Measurements from ENCODE around the gene ALG12.

Gene ALG12

DNA sequence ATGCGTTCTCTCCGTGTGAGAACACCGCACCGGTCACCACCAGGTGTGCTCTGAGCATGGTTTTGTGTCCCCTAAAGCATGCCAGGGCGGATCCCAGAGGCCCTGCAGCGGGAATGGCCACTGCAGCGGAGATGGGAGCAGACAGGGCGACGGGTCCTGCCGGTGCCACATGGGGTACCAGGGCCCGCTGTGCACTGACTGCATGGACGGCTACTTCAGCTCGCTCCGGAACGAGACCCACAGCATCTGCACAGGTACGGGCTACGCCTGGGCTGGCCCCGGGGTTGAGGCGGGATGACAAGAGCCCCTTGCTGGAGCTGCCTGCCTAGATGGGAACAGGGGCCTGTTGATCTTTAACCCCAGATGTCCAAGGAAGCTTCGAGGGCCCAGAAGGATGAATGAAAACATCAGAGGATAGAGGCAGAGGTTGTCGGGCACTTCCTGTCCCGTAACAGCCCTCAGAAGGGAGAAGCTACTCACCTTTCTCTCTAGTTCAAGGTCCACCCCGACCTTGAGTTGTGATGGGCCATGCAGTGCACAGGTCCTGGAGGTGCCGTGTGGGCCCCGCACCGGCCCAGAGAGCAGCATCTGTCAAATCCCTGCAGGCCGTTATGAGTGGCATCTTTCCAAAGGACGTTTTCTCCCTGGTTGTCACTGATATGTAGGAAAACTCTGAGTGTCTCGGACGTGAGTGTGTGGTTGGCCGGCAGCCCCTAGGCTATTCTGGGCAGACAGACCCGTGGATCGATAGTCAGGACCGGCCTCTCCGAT is 3.5 kb upstream of the ALG12 start:
- DNase-seq (ENCODE audit: low read depth), result no peak
- no peak overlapping the region for H3K4me3 ChIP-seq (ENCODE audit: low read depth, low read length)

DNA sequence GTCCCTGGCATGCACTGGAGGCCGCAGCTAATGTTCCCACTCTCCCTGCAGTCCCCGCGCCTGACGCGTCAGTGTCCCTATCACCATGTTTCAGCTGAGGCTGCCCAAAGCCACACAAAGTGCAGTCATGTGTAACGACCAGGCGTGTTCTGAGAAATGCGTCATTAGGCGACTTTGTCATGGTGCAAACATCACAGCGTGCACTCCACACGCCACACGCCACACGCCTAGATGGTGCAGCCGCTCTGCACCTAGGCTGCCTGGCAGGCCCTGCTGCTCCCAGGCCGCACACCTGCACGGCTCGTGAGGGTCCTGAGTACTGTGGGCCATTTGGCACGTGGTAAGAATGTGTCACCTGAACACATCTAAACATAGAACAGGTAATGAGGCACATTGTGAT is 2.6 kb upstream of the ALG12 start:
- DNase-seq (ENCODE audit: low read depth), result no peak
- no peak overlapping the region for H3K4me3 ChIP-seq (ENCODE audit: low read depth, low read length)

DNA sequence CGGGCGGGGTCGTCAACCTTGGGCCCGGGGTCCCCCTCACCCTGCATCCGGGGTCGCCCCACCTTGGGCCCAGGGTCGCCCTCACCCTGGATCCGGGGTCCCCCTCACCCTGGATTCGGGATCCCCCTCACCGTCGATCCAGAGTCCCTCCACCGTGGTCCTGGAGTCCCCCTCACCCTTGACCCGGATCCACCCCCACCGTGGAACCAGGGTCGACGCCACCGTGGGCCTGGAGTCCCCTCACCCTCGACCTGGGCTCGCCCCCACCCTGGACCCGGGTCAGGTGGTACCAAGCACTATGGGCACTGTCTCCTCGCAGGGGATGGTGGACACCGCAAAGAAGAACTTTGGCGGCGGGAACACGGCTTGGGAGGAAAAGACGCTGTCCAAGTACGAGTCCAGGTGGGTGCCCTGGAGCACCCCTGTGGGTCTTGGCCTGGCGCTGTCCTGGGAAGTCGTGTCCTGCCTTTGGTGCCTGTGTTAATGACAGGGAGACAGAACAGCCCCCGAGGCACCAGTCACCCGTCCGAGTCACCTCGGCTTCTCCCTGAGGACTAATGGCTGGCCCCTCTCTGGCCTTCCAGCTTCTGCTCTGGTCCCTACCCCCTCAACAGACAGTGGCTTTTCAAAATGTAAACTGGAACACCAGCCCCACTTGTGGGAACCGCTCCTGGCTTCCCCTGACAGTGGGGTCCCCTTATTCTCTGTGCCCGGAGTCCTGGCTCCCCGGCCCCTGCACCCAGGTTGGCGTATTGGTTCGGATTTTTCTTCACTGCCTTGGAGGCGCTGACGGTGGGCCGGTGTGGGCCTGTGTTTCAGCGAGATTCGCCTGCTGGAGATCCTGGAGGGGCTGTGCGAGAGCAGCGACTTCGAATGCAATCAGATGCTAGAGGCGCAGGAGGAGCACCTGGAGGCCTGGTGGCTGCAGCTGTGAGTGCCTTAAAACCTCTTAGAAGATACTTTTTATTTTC is 958 bp upstream of the ALG12 start:
- no peak for DNase-seq (ENCODE audit: low read depth)
- H3K4me3 ChIP-seq (ENCODE audit: low read depth, low read length), result peak overlapping the region; percentile 72

DNA sequence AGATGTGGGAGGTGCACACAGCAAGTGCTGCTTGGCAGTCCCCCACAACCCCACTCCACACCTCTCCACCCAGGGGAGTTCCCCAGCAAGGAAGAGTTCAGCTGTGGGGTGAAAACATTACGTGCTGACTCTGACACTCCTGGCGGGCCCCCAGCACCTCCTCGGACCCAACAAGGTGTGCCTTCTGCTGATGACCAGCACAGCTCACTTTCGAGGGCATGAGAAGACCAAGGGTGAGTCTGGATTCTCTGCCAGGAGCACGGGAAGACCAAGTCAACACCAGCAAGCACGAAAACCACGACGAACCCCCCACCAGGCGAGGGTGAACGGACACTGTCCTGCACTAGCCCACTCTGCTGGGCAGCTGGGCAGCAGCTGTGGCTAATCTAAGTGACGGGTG is 1.4 kb downstream of the ALG12 start:
- no peak overlapping the region for H3K4me3 ChIP-seq (ENCODE audit: low read depth, low read length)
- no peak for DNase-seq (ENCODE audit: low read depth)

DNA sequence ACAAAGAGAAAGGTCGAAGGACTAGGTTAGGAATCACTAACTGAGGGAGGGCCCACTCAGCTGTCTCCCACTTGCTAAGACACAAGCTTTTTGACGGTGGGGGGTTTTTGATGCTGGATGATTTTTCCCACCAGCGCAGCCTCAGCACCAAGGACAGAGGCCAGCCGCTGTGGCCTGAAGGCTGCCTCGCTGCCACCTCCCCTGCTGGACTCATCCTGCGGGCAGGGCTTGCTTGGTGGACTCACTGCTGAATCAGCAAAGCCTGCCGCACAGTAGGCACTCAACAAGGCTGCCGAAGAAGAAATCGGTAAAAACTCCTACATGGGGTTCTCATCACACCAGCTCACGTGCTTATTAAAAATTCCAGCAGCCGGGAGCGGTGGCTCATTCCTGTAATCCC is 2.6 kb downstream of the ALG12 start:
- DNase-seq (ENCODE audit: low read depth), result no peak
- H3K4me3 ChIP-seq (ENCODE audit: low read depth, low read length), result no peak overlapping the region

DNA sequence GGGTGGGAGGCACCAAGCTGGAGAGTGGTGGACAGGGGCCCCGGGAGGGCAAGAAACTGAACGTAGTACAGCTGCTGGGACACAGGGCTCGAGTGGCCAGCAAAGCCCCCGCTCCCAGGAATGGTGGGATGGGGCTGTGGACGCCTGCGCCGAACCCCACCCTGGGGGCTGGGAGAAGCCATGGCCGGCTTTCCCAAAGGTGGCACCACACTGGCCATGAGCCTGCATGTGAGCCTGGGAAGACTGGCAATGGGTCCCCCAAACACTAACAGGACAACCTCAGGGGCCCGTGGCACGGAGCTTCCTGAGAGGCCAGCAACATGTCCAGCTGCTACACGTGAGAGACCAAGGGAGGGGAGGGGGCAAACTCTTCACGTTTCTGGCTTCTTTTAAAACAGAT is 4.0 kb downstream of the ALG12 start:
- DNase-seq (ENCODE audit: low read depth), result no peak
- no peak overlapping the region for H3K4me3 ChIP-seq (ENCODE audit: low read depth, low read length)

DNA sequence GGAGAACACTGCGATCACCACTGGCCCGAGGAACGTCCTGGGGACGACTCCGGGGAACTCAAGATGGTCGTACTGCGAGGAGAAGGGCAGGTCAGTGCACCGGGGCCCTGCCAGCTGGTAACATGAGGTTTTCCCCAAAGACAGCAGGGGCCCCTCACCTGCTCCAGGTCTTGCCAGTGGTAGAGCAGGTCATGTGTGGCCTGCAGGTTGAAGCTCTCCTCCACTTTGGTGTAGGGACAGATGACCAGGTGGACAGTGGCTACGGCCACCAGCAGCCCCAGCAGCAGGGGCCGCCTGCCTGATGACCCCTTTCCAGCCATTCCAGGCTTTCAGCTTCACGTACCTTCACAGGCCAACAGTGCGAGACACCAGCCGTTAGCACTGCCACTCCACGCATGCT is 4.8 kb downstream of the ALG12 start:
- H3K4me3 ChIP-seq (ENCODE audit: low read depth, low read length), result no peak overlapping the region
- no peak for DNase-seq (ENCODE audit: low read depth)

DNA sequence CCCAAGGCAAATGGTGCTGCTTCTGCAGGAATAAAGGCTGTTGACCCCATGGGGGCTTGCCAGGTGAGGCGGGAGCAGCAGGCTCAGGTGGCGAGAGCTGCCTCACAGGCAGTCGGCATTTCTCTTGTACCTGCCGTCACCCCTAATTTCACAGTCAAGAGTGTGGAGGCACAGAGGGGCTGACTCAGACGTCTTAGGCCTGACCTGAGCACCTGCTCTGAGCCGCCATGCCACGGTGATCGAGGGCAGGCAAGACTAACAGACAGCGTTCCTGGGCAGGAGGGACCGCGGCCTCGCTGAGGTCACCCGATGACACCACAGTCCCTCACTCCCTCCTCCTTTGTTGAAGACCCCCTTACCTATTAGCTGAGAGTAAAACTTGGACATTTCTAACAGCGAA is 5.2 kb downstream of the ALG12 start:
- no peak overlapping the region for H3K4me3 ChIP-seq (ENCODE audit: low read depth, low read length)

DNA sequence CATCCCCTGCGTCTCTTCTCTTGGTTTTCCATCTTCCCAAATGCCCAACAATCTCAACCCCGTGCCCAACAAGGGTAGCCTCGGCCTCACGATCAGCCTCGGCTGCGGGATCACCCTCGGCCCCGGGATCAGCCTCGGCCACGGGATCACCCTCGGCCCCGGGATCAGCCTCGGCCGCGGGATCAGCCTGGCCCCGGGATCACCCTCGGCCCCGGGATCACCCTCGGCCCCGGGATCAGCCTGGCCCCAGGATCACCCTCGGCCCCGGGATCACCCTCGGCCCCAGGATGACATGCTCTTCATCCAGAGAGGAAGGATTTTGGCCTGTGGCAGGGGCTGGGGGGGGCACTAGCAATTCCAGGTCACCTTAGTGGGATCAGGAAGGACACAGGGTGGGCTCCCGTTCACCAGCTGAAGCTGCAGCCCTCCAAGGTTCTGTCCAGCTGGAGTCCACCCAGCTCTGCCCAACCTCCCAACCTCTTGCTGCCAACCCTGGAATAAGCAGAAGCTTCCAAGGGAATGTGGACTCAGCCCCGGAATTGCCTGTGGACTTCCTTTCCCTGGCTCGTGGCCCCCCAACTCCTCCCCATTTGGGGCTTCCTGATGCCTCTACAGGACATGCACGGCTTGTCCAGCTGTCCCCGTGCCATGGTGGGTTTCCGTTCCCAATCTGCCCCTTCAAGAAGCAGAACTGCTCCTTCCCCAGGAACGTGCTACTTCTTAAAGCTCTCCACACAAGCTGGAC is 6.2 kb downstream of the ALG12 start:
- no peak for DNase-seq (ENCODE audit: low read depth)
- no peak overlapping the region for H3K4me3 ChIP-seq (ENCODE audit: low read depth, low read length)

More for the DNA sequence above, 5.2 kb downstream of the ALG12 start:
- DNase-seq (ENCODE audit: low read depth), result no peak

DNA sequence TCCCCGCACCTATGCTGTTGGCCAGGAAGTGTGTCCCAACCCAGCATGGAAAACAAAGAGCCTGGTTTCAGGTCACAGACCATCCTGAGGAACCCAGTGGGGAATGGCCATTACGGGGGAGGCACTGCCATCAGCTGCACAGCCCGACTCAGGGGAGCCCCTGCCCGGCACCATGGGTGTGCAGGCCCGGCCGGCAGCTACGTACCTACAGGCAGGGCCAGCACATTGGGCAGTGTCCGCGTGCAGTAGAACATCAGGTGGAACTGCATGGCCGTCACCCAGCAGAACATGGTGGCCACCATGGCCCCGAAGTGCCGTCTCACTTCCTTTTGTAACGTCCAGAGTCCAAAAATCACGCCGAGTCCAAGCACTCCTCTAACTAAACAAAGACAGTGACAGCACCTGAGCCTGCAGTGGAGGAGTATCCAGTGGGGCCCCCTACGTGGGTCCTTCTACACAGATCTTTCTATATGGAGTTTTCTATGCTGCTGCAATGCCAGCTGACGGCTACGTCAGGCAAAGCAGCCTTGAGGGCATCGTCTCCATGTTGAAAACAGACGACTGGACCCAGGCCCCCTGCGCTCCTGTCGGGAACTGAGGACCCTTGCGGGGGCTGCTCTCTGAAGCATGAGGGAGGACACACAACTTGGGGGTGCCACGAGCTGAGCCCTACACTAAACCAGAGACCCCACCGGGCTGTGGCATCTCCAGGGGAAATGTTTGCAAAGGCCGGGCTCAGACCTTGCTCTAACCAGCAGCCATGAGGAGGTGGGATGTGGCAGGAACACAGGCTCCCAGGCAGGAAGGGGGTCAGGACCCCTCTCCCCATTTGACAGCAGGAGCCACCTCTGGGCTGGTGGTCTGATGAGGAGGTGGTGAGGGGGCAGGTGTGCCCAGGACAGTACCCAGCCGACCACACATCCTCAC is 7.7 kb downstream of the ALG12 start:
- no peak overlapping the region for H3K4me3 ChIP-seq (ENCODE audit: low read depth, low read length)
- no peak for DNase-seq (ENCODE audit: low read depth)

DNA sequence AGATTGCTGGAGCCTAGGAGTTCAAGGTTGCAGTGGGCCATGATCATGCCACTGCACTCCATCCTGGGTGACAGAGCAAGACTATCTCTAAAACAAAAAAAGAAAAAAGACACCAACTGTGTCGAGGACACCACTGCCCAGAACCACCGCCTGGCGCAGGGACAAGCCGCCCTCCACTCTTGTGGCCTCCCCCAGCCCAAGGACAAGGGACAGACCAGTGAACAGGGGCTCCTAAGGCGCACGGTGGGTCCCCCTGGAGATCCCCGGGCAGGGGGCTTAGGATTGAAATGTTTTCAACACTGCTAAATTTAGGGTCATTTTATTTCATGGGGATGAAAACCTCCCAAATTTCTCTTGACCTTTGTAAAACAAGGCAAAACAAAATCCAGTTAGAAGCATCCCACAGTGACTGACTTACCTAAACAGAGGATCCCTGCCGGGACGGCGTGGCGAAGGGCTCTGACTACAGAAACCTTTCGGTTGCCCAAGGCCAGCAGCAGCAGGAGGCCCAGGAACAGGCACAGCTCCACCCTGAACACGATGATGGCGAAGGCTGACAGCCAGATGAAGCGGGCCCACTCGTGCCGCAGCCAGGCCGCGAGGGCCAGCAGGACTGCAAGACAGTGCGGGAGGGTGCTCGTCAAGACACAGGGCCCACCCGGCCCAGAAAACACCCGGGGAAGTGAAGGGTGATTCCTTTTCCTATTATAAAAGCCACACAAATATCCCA is 8.6 kb downstream of the ALG12 start:
- H3K4me3 ChIP-seq (ENCODE audit: low read depth, low read length), result no peak overlapping the region
- no peak for DNase-seq (ENCODE audit: low read depth)

DNA sequence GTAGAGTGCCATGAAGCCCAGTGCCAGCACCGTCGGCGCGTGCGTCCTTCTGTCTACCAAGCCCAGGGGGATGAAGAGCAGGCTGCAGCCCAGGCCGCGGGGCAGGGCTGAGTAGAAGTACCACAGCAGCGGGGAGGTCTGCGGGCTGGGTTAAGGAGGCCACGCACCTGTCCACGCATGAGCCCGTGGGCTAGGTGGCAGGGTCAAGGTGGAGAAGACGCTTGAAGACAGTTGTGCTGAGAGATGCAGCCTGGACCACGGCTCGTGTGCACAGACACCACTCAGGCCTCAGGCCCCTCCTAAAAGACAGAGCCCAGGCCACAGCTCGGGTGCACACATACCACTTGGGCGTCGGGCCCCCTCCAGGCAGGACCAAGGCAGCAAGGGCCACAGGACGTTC is 10.4 kb downstream of the ALG12 start:
- H3K4me3 ChIP-seq (ENCODE audit: low read depth, low read length), result no peak overlapping the region
- DNase-seq (ENCODE audit: low read depth), result no peak

DNA sequence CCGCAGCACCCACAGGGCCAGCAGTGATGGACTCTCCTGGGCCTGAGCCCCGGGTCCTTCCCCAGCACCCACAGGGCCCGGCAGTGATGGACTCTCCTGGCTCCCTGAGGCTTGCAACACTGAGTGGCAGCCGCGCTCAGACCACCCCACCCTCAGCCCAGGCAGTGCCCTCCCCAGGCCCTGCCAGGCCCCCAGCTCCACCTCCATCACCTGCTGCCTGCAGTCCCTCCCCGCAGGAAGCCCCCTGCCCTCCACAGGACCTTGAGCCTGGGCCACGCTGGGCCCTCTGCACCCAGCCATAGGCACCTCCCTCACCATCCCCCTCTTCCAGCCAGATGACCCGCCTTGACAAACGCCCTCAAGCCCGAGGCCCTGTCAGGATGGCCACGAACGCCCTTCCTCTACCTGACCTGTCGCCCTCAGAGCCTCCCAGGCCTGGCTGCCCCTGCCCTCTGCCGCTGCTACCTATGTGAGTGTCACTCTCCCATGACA is 11.4 kb downstream of the ALG12 start:
- H3K4me3 ChIP-seq (ENCODE audit: low read depth, low read length), result no peak overlapping the region
- DNase-seq (ENCODE audit: low read depth), result no peak

DNA sequence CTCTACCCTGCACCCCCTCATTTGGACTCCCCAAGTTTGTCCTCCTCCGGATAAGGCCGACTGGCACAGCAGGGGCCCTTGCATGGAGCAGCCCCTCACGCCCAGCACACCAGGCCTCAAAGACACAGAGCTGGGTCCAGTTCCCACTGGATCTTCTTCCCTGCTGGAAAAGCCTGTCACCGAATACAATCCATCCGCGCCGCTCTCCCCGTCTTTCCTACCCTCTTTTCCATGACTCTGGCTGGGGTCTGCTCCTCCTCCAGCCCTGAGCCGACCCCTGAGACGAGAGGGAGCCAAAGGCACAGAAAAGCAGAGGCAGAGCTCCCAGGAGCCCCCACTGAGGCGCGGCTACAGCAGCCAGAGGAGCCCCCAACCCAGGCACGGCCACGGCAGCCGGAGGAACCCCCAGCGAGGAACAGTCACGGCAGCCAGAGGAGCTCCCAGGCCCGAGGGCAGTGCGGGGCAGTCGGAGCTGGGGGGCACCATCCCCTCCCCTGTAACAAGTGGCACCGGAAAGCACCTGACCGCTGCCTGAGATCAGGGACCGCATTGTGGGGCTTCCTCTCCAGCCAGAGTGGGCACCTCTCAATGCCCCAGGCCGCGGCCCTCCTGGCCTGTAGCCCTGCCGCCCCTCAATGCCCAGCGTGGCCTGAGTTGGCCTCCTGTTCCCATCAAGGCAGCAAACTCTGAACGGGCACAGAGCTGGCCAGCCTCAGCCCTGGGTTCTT is 12.0 kb downstream of the ALG12 start:
- no peak for DNase-seq (ENCODE audit: low read depth)

DNA sequence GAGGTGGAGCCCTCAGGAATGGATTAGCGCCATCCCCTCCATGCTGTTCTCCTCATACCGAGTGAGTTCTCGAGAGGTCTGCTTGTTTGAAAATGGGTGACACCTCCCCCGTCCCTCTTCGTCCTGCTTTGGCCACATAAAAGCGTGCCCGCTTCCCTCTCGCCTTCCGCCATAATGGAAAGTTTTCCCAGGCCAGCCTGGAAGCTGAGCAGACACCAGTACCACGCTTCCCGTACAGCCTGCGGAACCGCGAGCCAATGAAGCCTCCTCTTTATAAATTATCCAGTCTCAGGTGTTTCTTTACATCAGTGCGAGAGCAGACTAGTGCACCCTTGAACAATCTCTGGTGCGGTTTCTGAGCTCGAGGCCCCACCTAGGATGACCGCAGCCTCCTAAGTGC is 12.8 kb downstream of the ALG12 start:
- no peak for DNase-seq (ENCODE audit: low read depth)
- no peak overlapping the region for H3K4me3 ChIP-seq (ENCODE audit: low read depth, low read length)

More for the DNA sequence above, 12.0 kb downstream of the ALG12 start:
- no peak overlapping the region for H3K4me3 ChIP-seq (ENCODE audit: low read depth, low read length)

DNA sequence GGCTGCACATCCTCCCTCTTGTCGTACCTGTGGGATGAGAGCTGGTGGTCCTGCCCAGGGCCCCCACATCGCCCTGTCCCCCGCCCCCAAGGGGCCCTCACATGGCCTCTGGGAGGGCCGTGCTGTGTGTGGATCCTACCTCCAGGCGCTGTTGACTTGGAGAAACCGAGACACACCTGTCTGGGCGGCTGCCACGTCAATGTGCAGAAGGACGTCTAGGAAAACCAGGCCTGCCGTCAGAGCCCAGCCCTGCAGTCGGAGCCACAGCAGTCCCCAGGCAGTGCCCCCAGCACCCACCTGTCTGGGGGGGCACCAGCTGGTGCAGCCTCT is 14.2 kb downstream of the ALG12 start:
- no peak for DNase-seq (ENCODE audit: low read depth)
- no peak overlapping the region for H3K4me3 ChIP-seq (ENCODE audit: low read depth, low read length)

DNA sequence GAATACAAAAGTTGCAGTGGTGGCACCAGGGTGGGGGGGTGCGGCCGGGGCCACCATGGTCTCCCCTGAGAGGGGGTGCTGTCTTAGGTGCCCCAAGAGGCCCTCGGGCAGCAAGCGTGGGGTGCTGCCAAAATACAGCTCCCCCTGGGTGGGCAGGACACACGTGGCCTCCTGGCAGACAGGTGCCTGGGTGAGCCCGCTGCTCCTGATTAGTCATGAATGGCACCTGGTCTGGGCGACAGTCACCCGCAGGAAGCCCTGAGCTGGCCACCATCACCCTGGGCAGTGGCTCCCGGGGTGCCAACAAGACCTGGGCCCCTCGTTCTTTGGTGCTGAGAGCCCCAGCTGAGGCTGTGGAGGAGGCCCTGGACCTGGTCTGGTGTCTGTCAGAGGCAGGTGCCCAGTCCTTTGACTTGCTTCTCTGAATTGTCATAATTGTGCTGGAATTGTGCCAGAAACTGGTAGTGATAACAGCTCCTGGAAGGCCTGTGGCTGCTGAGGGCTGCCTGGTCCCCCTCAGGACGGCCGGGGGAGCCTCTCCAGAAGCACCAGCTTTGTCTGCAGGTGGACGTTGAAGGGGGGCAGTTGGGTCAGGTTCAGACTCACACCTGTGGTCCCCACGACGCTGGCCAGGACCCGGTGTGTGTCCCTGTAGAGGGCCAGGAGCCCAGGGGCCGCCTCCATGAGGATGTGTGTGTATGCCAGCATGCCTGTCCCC is 14.8 kb downstream of the ALG12 start:
- no peak overlapping the region for H3K4me3 ChIP-seq (ENCODE audit: low read depth, low read length)
- no peak for DNase-seq (ENCODE audit: low read depth)

Measured in skeletal muscle cell (primary cell).